ENCODE data around the gene CAMSAP1.

The CAMSAP1 gene

DNA sequence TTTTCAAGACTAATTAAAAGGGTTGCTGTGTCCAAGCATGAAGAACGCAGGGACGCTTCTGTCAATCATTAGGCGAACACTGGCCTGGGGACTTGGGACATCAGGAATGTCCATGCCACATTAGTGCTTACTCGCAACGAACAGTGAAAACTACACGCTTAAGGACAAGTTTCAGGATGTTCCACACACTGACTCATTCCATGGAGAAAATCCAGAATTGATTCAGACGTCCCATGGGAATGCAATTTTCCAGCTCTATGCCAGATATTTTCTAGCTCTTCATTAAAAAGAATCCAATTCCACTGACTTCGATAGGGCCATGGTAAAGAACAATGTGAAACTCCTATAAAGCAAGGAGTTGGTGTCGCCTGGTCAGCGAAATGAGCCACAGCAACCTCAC lies 98.2 kb downstream of the CAMSAP1 start:
- DNase-seq = no peak

DNA sequence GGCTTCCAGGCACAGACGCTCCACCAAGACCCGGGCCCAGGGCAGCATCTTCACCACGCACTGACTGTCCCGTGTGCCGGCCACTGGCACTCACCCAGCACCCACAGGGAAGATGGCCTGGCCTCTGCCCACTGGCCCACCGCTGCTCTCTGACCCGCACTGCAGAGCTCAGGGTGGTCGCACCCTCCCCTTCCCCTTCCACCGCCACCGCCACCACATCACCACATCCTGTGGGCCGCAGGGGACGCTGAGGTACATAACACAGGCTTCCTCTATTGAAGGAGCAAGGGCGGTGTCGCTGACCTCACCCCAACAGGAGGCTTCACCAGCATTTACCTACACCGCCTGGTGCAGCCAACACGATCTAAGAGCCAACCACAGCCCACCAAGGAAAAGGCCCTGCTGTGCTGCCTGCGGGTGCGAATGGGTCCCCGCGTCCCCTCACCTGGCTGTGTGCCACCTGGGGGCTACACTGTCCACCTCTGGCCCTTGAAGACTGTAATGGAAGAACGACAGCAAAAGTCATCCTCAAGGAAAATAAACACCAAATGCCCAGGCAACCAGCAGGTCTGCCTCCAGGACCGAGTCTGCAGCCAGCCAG lies 101.8 kb downstream of the CAMSAP1 start:
- no peak for DNase-seq

DNA sequence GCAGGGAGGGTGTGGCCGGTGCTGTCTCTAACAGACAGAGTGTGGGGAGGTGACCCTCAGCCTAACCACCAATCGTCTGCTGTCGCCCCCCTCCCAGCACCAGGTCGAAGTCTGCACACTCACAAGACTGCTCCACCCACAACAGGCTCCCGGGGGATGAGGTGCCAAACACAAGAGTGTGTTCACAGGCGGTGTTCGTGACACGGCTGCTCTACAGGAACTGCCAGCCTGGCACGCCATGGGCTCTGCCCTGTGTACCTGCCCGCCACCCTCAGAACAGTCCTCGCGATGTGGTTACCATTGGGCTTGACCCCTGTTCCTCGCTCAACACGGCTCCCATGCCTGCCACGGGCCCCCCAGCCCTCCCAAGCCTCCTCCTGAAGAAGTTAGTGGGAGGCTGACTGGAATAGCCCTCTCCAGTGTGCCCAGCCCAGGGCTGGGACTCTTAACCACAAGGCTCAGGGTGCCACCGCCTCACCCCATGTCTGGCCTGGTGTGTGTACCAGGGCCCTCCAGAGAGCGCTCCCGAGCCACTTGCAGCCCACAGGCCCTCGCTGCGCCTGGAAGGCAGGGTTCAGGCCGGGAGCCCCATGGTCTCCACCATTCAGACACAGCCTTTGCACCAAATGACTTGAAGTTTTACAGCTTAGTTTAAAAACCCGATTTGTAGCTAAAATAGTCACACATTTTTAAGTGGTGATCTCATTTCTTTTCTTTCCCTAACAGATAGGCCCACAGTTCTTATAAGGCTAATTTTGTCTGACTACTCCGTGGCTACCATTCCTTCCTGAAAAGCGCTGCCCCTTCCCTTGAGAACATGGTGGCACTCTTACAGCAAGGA lies 102.5 kb downstream of the CAMSAP1 start:
- DNase-seq = no peak

DNA sequence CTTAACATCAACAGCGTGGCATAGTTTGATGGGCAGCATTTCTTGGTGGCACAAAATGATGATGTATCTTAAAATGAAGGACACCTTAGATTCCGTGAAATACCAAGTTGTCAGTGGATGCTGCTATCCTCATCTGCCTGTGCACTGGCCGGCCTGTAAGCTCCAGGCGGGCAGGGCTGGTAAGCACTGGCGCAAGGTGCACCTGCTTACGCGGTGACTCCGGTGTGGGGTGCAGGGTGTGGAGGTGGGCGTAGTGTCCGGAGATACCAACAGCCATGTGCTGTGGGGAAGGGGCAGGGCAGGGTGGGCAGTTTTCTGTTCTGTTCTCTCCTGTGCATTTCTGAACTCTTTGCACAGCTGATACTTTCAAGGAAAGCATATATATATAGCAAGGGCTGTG lies 103.9 kb downstream of the CAMSAP1 start:
- DNase-seq = no peak

DNA sequence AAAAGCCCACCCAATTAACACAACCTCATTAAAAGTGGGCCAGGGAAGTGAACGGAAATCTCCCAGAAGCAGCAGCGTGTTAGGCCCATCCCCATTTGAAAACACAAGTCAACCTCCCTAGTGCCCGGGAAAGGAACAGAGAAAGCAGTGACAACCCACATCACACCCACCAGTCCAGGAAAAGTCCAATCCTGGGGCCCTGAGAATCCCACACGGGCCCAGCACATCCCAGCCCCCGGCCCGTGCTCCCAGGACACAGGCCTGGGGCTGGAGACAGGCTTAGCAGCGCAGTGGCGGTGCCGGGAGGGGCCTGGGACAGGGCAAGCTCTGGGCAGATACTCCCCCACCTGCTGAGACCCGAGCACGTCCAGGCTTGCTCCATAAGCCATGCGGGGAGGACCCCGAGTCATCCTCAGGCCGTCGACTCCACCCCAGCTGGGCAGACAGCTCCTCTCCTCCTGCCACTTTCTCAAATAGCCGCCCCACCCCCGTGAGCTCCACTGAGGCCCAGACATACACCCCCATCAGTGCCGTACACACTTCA lies 104.4 kb downstream of the CAMSAP1 start:
- no peak for DNase-seq

DNA sequence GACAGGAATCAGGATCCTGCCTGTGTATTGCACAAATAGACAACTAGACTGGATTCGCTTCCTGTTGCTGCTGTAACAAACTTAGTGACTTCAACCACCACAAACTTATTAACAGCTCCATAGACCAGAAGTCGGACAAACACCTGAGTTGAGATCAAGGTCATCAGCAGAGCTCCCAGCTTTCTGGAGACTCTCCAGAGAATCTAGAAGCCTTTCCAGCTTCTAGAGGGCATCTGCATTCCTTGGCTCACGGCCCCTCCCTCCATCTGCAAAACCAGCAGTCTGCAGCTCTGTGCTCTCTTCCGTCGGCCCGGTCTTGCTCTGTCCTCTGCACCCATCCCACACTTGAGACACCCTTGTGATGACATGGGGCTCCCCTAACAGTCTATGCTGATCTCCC lies 106.3 kb downstream of the CAMSAP1 start:
- DNase-seq = no peak

DNA sequence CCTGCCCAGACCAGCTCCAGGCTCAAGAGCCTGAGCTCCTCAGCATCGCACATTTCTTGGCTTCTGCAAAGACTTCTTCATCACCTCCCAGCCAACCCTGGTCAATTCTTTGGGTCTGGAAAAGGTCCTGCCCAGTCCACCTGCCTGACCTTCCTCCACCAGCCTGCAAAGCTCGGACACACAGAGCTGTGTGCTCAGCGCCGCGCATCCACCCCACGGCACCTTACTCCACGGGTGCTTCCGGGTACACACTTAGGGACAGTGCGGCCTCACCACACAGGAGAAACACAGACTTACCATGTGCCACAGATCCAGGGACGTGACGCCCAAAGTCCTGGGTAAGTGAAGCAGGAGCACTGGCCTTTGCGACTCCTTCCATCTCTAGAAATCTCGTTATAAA lies 108.1 kb downstream of the CAMSAP1 start:
- no peak for DNase-seq

DNA sequence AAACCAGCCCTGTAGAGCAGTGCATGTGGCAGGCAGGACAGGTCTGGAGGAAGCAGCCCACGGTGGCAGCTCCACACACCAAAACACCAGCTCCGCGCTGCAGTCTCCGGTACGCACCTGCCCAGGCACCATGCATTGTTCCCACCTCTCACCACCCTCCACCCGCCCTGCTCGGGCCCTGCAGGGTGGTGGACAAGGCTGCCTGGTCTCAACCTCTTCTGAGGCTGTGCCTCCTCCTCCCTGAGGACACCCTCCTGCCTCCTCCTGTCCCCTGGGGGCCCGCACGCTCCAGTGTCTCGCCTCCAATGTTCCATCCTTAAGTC lies 109.1 kb downstream of the CAMSAP1 start:
- DNase-seq = no peak

DNA sequence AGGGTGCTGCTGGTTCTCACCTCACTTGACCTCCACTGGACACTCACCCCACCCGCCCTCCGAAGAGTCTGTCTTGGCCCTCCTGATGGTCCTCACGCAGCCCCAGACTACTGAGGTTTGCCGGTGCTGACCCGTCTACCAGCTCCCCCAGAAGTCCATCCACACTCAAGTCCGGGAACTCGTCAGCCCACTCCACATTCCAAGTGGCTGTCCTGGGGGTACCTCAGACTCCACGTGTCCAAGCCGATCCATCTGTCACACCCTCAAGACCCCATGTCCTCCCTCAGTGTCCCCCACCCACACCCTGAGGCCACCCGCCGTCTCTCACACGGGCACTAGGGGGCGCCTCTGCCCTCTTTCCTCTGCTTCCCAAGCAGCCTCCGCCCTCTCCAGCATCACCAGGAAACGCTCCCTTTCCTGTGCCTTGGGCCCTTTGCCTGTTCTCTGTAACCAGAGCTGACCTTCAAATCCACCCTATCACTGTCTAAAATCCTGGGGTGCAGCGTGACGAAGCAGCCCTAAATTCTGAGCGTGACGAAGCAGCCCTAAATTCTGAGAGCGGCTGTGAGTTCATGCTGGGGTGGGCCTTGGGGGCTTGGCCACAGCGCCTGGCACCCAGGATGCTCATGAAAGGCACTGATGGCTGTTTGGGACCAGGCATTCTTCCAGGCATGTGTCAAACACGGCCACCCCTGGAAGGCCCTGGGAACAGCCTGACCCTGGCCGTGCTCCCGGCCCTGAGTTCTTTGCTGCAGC lies 109.7 kb downstream of the CAMSAP1 start:
- DNase-seq = no peak

DNA sequence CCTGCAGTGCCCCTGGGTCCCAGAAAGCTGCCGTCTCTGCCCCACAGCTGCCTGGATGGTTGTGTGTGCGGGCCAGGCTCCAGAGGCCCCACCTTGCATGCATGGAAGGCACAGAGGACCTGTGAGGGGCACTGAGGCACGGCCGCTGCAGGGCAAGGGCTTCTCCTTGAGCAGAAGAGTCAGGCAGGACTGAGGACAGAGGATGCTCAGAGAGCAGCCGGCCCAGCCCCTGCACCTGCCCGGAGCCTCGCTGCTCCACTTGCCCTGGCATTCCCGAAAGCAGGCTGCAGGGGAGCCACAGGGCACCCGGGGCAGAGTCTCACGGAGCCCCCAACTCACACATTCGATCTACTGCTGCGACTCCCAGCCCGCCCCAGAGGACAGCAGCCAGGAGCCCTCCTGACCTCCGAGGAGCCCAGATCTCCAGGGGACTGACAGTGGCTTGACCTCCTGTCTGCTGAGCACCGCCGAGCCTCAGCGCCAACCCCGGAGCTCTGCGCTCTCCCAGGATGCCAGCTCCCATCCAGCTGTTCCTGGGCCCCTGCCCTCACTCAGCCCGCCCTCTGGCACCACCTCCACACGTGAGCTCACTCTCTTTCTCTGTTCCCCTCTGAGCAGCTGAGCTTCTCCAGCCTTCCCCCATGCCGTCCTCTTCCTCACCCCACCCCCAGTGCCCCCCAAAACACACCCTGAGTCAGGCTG lies 110.4 kb downstream of the CAMSAP1 start:
- DNase-seq = no peak

DNA sequence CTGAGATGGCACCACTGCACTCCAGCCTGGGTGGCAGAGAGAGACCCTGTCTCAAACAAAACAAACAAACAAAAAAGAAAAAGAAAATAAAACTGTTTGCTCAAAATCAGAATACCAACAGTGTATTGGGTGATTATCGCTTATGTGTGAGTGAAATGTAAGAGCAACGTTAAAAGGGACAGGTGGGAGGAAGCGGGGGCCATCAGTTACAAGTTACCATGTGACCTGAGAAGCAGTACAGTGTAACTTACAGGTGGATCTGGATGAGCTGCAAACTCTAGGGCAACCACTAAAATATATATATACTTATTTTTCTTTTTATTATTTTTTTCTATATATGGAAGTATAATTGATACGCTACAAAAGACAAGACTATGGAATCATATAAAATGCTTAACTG lies 112.0 kb downstream of the CAMSAP1 start:
- no peak for DNase-seq

DNA sequence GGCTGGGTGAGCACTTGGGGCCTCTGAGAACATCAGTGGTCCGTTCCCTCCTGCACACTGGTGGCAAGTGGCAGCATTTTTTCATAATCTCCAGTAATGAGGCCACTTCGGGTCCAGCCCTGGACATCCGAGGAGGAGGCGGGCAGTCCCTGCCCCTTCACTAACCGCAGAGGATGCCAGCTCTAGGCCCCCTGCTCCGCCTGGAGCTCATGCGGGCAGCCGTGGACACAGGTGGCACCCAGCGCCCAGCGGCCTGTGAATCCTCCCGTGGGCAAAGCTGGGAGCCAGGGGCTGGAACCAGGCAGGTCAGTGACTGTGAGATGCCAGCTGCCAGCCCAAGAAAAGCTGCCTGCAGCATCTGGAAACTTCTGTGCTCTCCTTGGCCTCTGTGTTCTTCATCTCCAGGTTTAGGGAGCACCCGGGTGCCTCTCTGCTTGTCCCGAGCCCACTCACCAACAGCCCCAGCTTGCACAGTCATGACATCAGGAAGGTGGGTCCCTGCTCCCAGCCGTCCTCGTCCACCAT lies 112.9 kb downstream of the CAMSAP1 start:
- DNase-seq = no peak

DNA sequence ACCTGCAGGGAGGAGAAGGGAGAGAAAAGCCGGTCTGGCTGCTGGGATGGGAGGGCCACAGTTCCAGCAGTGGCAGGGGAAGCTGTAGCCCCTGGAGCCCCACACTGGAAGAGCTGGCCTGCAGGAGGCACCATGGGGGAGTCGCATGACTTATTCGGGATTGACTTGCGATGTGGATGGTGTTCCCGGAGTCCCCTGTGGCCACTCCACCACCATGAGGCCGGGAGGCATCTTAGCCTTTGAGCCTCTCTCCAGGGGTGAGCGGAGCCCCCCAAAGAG lies 113.3 kb downstream of the CAMSAP1 start:
- no peak for DNase-seq

DNA sequence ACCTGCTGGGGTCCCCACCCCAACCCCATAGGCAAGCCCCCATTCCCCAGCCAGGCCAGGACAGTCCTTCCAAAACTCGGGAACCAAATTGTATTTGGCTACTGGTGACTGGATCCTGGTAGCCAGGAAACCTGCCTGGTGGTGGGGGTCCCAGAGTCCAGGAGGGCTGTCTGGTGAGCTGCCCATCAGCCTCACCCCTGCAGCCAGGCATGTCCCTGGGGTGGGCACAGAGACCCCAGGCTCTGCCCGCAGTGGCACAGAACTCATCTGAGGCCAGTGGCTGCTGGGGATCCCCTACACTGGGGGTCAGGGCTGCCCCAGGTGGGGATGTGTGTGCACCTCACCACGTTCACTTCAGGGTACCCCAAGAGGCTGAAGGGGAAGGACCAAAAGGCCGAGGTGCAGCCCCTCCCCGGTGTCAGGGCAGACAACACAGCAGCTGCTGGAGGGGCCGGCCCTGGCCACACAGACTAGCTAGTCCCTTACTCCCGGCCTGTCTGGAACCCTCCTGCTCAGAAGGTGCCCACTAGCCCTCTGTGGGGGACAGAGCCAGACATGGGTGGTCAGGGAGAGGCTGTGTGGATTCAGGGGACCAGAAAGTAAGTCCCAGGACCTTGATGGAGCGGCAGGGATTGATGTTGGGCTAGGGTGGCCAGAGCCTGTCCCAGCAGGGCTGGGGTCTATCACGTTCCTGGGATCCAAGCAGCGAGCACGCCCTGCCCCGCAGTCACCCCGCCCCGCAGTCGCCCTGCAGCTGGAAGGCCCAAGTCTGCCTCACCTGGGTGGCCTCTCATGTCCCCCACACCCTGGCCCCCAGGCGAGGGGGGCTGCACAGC lies 113.9 kb downstream of the CAMSAP1 start:
- DNase-seq = no peak

DNA sequence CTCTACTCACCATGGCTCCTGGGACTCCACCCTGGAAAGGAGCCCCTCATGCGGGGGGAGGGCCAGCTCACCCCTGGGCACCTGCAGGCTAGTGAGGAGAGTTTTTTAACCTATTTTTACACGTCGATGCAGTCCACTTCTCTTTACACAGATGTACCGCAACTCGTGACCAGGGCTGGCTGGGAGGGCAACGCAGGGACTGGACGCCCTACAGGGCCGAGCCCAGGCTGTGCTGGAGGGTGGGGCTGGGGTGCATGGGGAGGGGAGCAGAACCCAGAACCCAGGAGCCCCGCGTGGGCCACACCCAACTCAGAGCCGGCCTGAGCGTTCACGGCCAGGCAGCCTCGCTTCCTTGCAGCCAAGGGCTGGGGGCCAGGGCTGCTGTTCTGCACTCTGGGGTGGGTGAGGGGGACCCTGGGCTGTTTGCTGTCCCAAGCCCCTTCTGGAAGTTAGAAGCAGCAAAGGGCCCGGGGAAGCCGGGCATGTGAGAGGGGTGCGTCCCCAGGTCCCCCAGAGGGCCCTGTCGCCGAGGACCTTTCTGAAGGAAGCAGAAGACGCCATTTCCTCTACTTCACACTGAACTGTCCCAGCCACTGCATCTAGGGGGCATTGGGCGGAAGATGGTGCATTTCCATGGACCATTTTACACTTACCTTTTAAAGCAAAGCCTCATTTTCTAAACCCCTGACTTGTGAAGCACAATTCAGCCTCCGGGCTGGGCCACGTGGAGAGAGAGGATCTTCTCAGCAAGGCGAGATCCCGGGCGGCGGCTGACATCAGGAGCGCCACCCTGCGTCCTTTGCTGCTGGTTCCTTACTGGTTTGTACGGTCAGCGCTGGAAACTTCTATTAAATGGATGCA lies 114.8 kb downstream of the CAMSAP1 start:
- DNase-seq = no peak

DNA sequence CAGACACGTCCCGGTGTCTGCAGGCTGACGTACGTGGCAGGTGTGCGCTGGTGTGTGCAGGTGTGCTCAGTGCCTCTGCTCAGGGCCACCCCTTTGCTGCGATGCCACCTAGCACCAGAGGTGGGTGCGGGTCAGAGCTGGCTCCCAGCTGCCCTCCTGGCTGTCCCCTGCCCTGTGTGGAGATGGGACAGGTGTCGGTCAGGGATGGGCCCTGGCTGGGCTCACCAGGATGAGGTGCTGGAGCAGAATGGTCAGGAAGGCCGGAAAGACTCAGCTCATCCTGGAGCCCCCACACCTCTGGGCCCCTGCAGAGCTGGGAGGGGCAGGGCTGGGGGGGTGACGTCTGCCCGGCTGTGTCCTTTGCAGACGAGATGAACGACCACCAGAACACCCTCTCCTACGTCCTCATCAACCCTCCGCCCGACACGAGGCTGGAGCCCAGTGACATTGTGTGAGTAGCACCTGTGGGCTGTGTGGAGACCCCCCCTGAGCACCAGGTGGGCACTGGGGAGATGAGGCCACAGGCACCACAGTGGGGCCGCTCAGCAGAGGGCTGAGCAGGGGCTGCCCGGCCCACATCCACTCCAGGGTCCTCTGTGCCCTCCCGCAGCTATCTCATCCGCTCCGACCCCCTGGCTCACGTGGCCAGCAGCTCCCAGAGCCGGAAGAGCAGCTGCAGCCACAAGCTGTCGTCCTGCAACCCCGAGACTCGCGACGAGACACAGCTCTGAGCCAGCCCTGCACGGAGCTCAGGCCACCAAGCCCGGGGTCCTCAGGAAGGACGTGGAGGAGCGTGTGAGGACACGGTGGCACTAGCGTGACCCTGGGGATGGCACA lies 115.7 kb downstream of the CAMSAP1 start:
- no peak for DNase-seq

DNA sequence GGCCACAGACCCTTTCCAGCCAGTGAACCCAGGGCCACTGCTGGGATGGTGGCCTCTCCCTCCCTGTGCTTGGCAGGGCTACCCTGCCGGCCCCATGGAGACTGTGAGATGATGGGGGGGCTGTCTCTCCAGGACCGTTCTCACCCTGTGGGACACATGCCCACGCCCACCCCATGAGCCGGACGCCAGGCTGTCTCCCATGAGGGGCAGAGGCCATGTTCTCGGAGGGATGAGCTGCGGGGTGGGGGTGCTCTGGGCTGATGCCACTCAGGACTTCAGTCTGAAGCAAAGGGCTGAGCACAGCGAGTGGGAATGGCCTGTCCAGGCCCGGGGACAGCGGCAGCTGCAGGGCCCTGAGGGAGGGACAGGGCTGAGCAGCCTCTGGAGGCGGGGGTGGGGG lies 116.5 kb downstream of the CAMSAP1 start:
- DNase-seq = no peak

DNA sequence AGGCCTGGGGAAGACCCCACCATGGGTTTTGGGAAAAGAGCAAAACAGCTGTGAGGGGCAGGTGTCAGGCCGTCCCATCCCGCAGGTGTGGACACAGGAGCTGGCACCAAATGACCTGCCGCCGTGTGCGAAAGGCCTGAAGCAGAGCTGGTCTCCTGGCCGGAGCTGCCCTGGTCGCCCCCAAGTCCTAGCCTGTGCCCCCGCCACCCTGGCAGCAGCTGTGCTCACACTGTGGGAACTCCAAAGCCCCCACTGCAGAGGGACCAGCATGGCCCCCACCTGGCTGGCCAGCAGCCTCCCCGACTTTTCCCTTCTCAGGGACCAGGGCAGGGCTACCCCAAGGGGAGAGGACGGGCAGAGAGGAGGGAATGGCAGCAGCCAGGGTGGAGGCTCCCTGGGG lies 117.0 kb downstream of the CAMSAP1 start:
- no peak for DNase-seq

DNA sequence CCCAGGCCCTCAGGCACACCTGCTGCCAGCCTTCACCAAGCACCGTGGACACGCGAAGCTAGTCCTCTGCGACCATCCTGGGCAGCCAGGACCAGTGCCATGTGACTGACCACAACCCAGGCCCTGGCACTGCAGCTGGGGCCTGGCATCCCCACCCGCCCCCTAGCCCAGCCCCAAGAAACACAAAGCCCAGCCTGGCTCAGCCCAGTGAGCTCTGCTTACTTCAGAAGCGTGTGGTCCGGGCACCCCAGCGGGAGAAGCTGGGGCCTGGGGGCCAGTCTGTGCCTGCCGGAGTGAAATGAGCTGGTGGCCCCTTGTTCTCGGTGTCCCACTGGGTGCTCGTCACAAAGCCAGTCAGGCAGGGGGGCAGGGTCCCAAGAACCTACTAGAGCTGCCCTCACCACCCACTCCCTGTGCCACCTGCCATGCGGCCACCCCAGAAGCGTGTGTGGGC lies 117.5 kb downstream of the CAMSAP1 start:
- DNase-seq = no peak
